ENCODE results near the gene CCDC50.

Gene CCDC50

DNA sequence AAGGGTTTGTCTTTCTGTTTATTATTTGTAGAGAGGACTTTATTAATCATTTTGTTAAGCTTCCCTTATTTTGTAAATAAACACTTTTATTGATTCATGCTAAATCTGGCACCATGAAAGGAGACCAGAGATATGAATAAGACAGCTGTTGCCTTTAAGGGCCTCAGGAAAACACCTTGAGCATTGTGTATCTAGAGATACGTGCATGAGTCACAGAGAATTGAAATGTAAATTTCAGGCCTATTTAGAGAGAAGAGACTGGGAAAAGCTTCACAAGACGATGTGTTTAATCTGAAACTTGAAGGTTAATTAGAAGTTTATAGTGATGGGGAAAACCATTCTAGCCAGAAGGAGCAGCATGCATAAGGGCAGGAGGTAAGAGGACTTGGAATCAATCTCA, 29.7 kb downstream of the CCDC50 start:
- Histone ChIP-seq H3K9me3 (ENCODE audit: control insufficient read depth in 1 of 2, low read length in 2 of 2) (no peaks in the 10 kb centered on the region), H3K36me3 (ENCODE audit: control insufficient read depth in 1 of 2, insufficient read depth in 2 of 2, low read length in 2 of 2) (peaks cover 7 to 47% of the 10 kb centered on the region in 2 donors), H3K9ac (ENCODE audit: low read depth in 1 of 2, low read length in 2 of 2) (no peak overlapping the region), H3K4me1 (ENCODE audit: control insufficient read depth in 1 of 2, insufficient read depth in 2 of 2, low read length in 2 of 2) (peaks cover 0 to 4% of the 10 kb centered on the region in 2 donors), H3K27me3 (ENCODE audit: control insufficient read depth in 1 of 2, insufficient read depth in 2 of 2, low read length in 2 of 2) (no peaks in the 10 kb centered on the region), H3K4me3 (ENCODE audit: low read depth in 1 of 2, low read length in 2 of 2) (no peak overlapping the region), H3K27ac (ENCODE audit: low read depth, low read length) (no peak overlapping the region)

DNA sequence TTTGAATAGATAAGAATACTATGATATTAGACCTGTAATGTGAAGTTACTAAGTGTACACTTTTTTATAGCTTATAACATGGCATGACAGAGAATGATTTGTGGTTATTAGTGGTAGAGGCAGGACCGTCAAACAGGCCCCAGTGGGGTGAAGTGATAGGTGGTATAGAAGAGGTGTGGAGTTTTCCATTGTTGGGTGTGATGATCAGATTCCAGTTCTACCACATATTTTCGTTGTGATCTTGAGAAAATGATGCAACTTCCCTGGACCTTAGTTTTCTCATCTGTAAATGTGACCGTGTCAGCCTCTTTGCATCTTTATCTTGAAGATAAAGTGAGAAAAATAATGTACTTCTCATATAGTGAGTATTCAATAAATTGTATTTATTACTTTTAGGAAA, 31.4 kb downstream of the CCDC50 start:
- Histone ChIP-seq H3K27ac (ENCODE audit: low read depth, low read length) (no peak overlapping the region), H3K36me3 (ENCODE audit: control insufficient read depth in 1 of 2, insufficient read depth in 2 of 2, low read length in 2 of 2) (peaks cover 7 to 47% of the 10 kb centered on the region in 2 donors), H3K4me1 (ENCODE audit: control insufficient read depth in 1 of 2, insufficient read depth in 2 of 2, low read length in 2 of 2) (peaks cover 0 to 4% of the 10 kb centered on the region in 2 donors), H3K27me3 (ENCODE audit: control insufficient read depth in 1 of 2, insufficient read depth in 2 of 2, low read length in 2 of 2) (no peaks in the 10 kb centered on the region), H3K4me3 (ENCODE audit: low read depth in 1 of 2, low read length in 2 of 2) (no peak overlapping the region), H3K9me3 (ENCODE audit: control insufficient read depth in 1 of 2, low read length in 2 of 2) (no peaks in the 10 kb centered on the region), H3K9ac (ENCODE audit: low read depth in 1 of 2, low read length in 2 of 2) (no peak overlapping the region)

DNA sequence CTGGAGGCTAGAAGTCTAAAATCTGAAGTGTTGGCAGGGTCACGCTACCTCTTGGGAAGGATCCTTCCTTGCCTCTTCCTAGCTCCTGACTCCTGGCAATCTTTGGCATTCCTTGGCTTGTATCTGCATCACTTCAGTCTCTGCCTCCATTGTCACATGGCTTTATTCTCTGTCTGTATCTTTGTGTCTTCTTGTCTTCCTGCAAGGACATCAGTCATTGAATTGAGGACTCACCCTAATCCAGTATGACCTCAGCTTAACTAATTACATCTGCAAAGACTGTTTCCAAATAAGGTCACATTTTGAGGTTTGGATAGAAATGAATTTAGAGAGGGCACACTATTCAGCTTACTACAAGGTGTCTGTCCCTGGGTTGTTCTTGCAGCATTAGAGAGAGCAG, 32.3 kb downstream of the CCDC50 start:
- Histone ChIP-seq H3K27me3 (ENCODE audit: control insufficient read depth in 1 of 2, insufficient read depth in 2 of 2, low read length in 2 of 2) (no peaks in the 10 kb centered on the region), H3K9me3 (ENCODE audit: control insufficient read depth in 1 of 2, low read length in 2 of 2) (no peaks in the 10 kb centered on the region), H3K4me1 (ENCODE audit: control insufficient read depth in 1 of 2, insufficient read depth in 2 of 2, low read length in 2 of 2) (peaks cover 0 to 3% of the 10 kb centered on the region in 2 donors), H3K4me3 (ENCODE audit: low read depth in 1 of 2, low read length in 2 of 2) (no peak overlapping the region), H3K27ac (ENCODE audit: low read depth, low read length) (no peak overlapping the region), H3K36me3 (ENCODE audit: control insufficient read depth in 1 of 2, insufficient read depth in 2 of 2, low read length in 2 of 2) (peaks cover 7 to 47% of the 10 kb centered on the region in 2 donors), H3K9ac (ENCODE audit: low read depth in 1 of 2, low read length in 2 of 2) (no peak overlapping the region)

DNA sequence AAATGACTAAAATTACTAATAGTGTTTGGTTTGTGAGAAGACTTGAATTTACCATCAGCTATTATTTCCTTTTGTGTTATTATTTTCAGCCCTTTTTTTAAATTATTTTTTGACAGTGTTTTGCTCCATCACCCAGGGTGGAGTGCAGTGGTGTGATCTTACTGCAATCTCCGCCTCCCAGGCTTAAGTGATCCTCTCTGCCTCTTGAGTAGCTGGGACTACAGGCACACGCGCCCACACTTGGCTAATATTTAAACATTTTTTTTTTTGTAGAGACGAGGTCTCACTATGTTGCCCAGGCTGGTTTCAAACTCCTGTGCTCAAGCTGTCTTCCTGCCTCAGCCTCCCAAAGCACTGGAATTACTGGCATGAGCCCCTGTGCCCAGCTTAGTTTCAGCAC, 32.8 kb downstream of the CCDC50 start:
- no peaks in the 10 kb centered on the region for H3K27me3 ChIP-seq (ENCODE audit: control insufficient read depth in 1 of 2, insufficient read depth in 2 of 2, low read length in 2 of 2)
- H3K36me3 ChIP-seq (ENCODE audit: control insufficient read depth in 1 of 2, insufficient read depth in 2 of 2, low read length in 2 of 2), result peaks cover 6 to 52% of the 10 kb centered on the region in 2 donors
- H3K27ac ChIP-seq (ENCODE audit: low read depth, low read length), result no peak overlapping the region
- no peaks in the 10 kb centered on the region for H3K9me3 ChIP-seq (ENCODE audit: control insufficient read depth in 1 of 2, low read length in 2 of 2)
- H3K4me1 ChIP-seq (ENCODE audit: control insufficient read depth in 1 of 2, insufficient read depth in 2 of 2, low read length in 2 of 2), result no peaks in the 10 kb centered on the region
- no peak overlapping the region for H3K9ac ChIP-seq (ENCODE audit: low read depth in 1 of 2, low read length in 2 of 2)
- no peak overlapping the region for H3K4me3 ChIP-seq (ENCODE audit: low read depth in 1 of 2, low read length in 2 of 2)

DNA sequence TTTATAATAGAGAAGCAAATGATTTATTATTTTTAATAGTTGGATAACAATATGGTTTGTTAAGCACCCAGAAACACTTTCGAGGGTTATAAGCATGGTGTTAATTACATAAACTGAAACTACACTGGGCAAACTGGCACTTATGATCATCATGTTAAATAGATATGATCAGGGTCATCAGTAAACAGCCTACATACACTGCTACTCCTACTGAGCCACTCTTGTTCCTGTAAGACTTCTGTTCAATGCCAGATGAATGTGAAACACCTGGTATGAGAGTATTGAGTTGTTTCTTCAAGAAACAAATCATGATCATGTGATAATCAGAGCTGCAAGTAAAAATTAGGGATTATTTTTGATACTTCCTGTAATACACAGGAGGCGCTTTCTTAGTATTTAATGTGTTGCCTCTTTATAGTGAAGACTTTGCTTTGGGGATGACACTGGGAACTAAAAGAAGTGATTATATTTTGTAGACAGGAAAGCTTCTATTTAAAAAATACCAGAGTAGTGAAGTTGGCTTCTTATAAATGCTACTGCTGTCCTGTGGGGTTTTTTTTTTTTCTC, 33.4 kb downstream of the CCDC50 start:
- H3K36me3 ChIP-seq (ENCODE audit: control insufficient read depth in 1 of 2, insufficient read depth in 2 of 2, low read length in 2 of 2), result peaks cover 4 to 49% of the 10 kb centered on the region in 2 donors
- no peaks in the 10 kb centered on the region for H3K4me1 ChIP-seq (ENCODE audit: control insufficient read depth in 1 of 2, insufficient read depth in 2 of 2, low read length in 2 of 2)
- H3K4me3 ChIP-seq (ENCODE audit: low read depth in 1 of 2, low read length in 2 of 2), result no peak overlapping the region
- no peaks in the 10 kb centered on the region for H3K27me3 ChIP-seq (ENCODE audit: control insufficient read depth in 1 of 2, insufficient read depth in 2 of 2, low read length in 2 of 2)
- no peak overlapping the region for H3K9ac ChIP-seq (ENCODE audit: low read depth in 1 of 2, low read length in 2 of 2)
- H3K27ac ChIP-seq (ENCODE audit: low read depth, low read length), result no peak overlapping the region
- no peaks in the 10 kb centered on the region for H3K9me3 ChIP-seq (ENCODE audit: control insufficient read depth in 1 of 2, low read length in 2 of 2)

- Histone ChIP-seq H3K4me1 (ENCODE audit: control insufficient read depth in 1 of 2, insufficient read depth in 2 of 2, low read length in 2 of 2) (no peaks in the 10 kb centered on the region), H3K9ac (ENCODE audit: low read depth in 1 of 2, low read length in 2 of 2) (no peak overlapping the region), H3K4me3 (ENCODE audit: low read depth in 1 of 2, low read length in 2 of 2) (no peak overlapping the region), H3K27me3 (ENCODE audit: control insufficient read depth in 1 of 2, insufficient read depth in 2 of 2, low read length in 2 of 2) (no peaks in the 10 kb centered on the region), H3K36me3 (ENCODE audit: control insufficient read depth in 1 of 2, insufficient read depth in 2 of 2, low read length in 2 of 2) (peaks cover 4 to 43% of the 10 kb centered on the region in 2 donors), H3K9me3 (ENCODE audit: control insufficient read depth in 1 of 2, low read length in 2 of 2) (no peaks in the 10 kb centered on the region), H3K27ac (ENCODE audit: low read depth, low read length) (no peak overlapping the region)
These were observed 34.0 kb downstream of the CCDC50 start for GRCh38 chr3:191363221-191363620.

- H3K27me3 ChIP-seq (ENCODE audit: control insufficient read depth in 1 of 2, insufficient read depth in 2 of 2, low read length in 2 of 2), result no peaks in the 10 kb centered on the region
- no peaks in the 10 kb centered on the region for H3K9me3 ChIP-seq (ENCODE audit: control insufficient read depth in 1 of 2, low read length in 2 of 2)
- no peaks in the 10 kb centered on the region for H3K4me1 ChIP-seq (ENCODE audit: control insufficient read depth in 1 of 2, insufficient read depth in 2 of 2, low read length in 2 of 2)
- H3K36me3 ChIP-seq (ENCODE audit: control insufficient read depth in 1 of 2, insufficient read depth in 2 of 2, low read length in 2 of 2), result peaks cover 4 to 36% of the 10 kb centered on the region in 2 donors
- no peak overlapping the region for H3K27ac ChIP-seq (ENCODE audit: low read depth, low read length)
- no peak overlapping the region for H3K4me3 ChIP-seq (ENCODE audit: low read depth in 1 of 2, low read length in 2 of 2)
- H3K9ac ChIP-seq (ENCODE audit: low read depth in 1 of 2, low read length in 2 of 2), result no peak overlapping the region
These were observed 37.5 kb downstream of the CCDC50 start for GRCh38 chr3:191366675-191367074.

DNA sequence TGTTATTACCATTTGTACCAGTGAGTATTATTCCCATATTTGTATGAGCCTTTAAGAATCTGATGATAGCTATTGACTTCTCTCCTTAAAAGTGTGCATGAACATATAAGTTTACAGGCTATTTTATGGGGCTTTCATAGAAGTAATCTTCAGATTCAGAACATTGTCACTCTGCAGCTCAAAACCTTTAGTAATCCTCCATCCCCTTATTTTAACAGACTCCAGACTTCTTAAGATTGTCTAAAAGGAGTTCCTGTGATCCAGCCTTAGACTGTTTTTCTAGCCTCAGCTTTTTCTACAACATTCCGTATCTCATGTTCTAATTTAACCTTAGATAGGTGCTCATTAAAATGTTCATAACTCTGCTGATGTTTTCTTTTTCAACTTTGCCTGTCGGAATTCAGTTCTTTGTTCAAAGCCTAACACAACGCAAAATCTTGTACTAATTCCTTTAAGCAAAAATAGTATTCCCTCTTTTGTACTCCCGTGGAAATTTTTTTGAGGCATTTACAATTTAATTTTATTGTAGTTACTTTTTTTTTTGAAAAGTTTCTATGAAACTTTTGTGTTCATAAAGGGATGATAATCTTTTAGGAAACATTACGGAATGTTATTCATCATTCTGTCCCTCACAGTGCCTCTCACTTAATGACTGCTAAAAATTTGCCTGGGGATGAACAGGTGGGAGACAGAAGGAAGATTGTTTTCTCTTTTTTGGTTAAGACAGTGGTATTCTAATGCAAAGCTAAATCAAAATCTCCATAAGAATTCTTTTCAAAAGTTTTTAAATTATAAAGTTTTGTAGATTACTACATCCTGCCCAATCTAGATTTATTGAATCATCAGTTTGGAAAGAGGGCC, 39.8 kb downstream of the CCDC50 start:
- no peak overlapping the region for H3K27ac ChIP-seq (ENCODE audit: low read depth, low read length)
- no peaks in the 10 kb centered on the region for H3K4me1 ChIP-seq (ENCODE audit: control insufficient read depth in 1 of 2, insufficient read depth in 2 of 2, low read length in 2 of 2)
- H3K9ac ChIP-seq (ENCODE audit: low read depth in 1 of 2, low read length in 2 of 2), result no peak overlapping the region
- no peaks in the 10 kb centered on the region for H3K9me3 ChIP-seq (ENCODE audit: control insufficient read depth in 1 of 2, low read length in 2 of 2)
- H3K4me3 ChIP-seq (ENCODE audit: low read depth in 1 of 2, low read length in 2 of 2), result no peak overlapping the region
- H3K27me3 ChIP-seq (ENCODE audit: control insufficient read depth in 1 of 2, insufficient read depth in 2 of 2, low read length in 2 of 2), result no peaks in the 10 kb centered on the region
- peaks cover 4 to 21% of the 10 kb centered on the region in 2 donors for H3K36me3 ChIP-seq (ENCODE audit: control insufficient read depth in 1 of 2, insufficient read depth in 2 of 2, low read length in 2 of 2)

GRCh38 chr3:191369616-191370010, 40.4 kb downstream of the CCDC50 start:
- Histone ChIP-seq H3K36me3 (ENCODE audit: control insufficient read depth in 1 of 2, insufficient read depth in 2 of 2, low read length in 2 of 2) (peaks cover 4 to 21% of the 10 kb centered on the region in 2 donors), H3K4me1 (ENCODE audit: control insufficient read depth in 1 of 2, insufficient read depth in 2 of 2, low read length in 2 of 2) (no peaks in the 10 kb centered on the region), H3K4me3 (ENCODE audit: low read depth in 1 of 2, low read length in 2 of 2) (no peak overlapping the region), H3K9me3 (ENCODE audit: control insufficient read depth in 1 of 2, low read length in 2 of 2) (no peaks in the 10 kb centered on the region), H3K27ac (ENCODE audit: low read depth, low read length) (no peak overlapping the region), H3K9ac (ENCODE audit: low read depth in 1 of 2, low read length in 2 of 2) (no peak overlapping the region), H3K27me3 (ENCODE audit: control insufficient read depth in 1 of 2, insufficient read depth in 2 of 2, low read length in 2 of 2) (no peaks in the 10 kb centered on the region)

DNA sequence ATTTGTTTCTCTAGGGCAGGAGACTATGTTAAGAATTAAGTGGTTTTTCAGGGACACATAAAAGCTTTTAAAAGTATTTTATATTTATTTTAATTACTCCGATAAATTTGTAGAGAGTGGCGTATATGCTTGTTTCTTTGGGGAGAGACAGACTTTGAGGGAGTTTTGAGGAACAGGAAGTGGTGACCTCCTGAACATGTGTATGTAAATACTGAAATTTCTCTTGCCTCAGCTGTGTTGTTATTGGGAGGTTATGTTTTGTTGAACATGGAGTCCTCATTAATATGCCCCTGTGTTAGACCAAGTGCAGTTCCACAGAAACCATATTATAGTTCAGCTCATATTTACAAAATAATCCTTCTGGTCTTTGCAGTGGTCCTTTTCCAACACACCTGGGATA, 42.9 kb downstream of the CCDC50 start:
- Histone ChIP-seq H3K36me3 (ENCODE audit: control insufficient read depth in 1 of 2, insufficient read depth in 2 of 2, low read length in 2 of 2) (peaks cover 15 to 26% of the 10 kb centered on the region in 2 donors), H3K27me3 (ENCODE audit: control insufficient read depth in 1 of 2, insufficient read depth in 2 of 2, low read length in 2 of 2) (no peaks in the 10 kb centered on the region), H3K4me1 (ENCODE audit: control insufficient read depth in 1 of 2, insufficient read depth in 2 of 2, low read length in 2 of 2) (no peaks in the 10 kb centered on the region), H3K4me3 (ENCODE audit: low read depth in 1 of 2, low read length in 2 of 2) (no peak overlapping the region), H3K9ac (ENCODE audit: low read depth in 1 of 2, low read length in 2 of 2) (no peak overlapping the region), H3K9me3 (ENCODE audit: control insufficient read depth in 1 of 2, low read length in 2 of 2) (no peaks in the 10 kb centered on the region), H3K27ac (ENCODE audit: low read depth, low read length) (no peak overlapping the region)
